SK-N-SH (cell line): ENCODE data around the gene DIAPH2. TPM values are rescaled to one million over a fixed set of nuclear protein-coding genes. Genes with fewer than 3 reads are reported as not detected.

Experiments
- CTCF ChIA-PET: fragments of 300-600, 350-600 bp; formaldehyde crosslinking; extraction: SDS; loops from one replicate; lab custom pipeline; 2021; lab: Yijun Ruan, JAX
- POLR2A ChIA-PET: fragments of 350-600 bp; sonication (Branson Sonifier 250); formaldehyde crosslinking; extraction: SDS; loops from one replicate; lab custom pipeline; 2020; ENCODE audit warnings: antibody characterized with exemption, inconsistent platforms; lab: Yijun Ruan, JAX
- DNase-seq: peaks from one replicate; pipeline ENCODE4 v3.0.0; 2012
- H2AFZ ChIP-seq: fragments of 200-600 bp; sonication (generic); 2 replicates; pipeline ENCODE4 v1.8.1; 2016; ENCODE audit warnings: antibody characterized with exemption, mild to moderate bottlenecking, low read depth
- H3F3A ChIP-seq: fragments of 200-600 bp; sonication (generic); replicated peaks from 2 replicates; pipeline ENCODE3; 2016; ENCODE audit warnings: antibody characterized with exemption, mild to moderate bottlenecking; ENCODE audit not compliant: insufficient read depth
- H3K27ac ChIP-seq, 2 experiments: fragments of 200-500 bp in 1 of 2; fragments of 200-600 bp in 1 of 2; sonication (Bioruptor generic) in 1 of 2; sonication (generic), shearing (Covaris generic) in 1 of 2; 2 replicates each; pipeline versions ENCODE4 v1.5.1 to v1.6.1; 2014 to 2016; ENCODE audit warnings: low read depth in 2 of 2, inconsistent platforms in 1 of 2, low read length in 1 of 2, mild to moderate bottlenecking in 1 of 2, mixed read lengths in 1 of 2
- H3K27me3 ChIP-seq: fragments of 200-600 bp; sonication (generic), shearing (Covaris generic); 2 replicates; pipeline ENCODE4 v1.6.1; 2016; ENCODE audit warnings: mixed run types; ENCODE audit not compliant: insufficient read depth
- H3K36me3 ChIP-seq, 2 experiments: fragments of 200-500 bp in 1 of 2; fragments of 200-600 bp in 1 of 2; sonication (Bioruptor generic) in 1 of 2; sonication (generic) in 1 of 2; replicated peaks in 1 of 2; 2 replicates each; pipeline versions ENCODE3 to v1.5.1; 2014 to 2016; ENCODE audit warnings: low read length in 1 of 2, mild to moderate bottlenecking in 1 of 2; ENCODE audit not compliant: insufficient read depth in 2 of 2, control insufficient read depth in 1 of 2
- H3K4me1 ChIP-seq, 2 experiments: fragments of 200-500 bp in 1 of 2; fragments of 200-600 bp in 1 of 2; sonication (Bioruptor generic) in 1 of 2; sonication (generic), shearing (Covaris generic) in 1 of 2; 2 replicates each; pipeline versions ENCODE4 v1.5.1 to v1.6.1; 2014 to 2016; ENCODE audit warnings: low read depth in 1 of 2, low read length in 1 of 2, mixed run types in 1 of 2; ENCODE audit not compliant: insufficient read depth in 2 of 2, control insufficient read depth in 1 of 2
- H3K4me2 ChIP-seq: fragments of 200-600 bp; sonication (generic), shearing (Covaris generic); 2 replicates; pipeline ENCODE4 v1.6.1; 2017; ENCODE audit warnings: mixed run types
- H3K4me3 ChIP-seq, 2 experiments: fragments of 200-500 bp in 1 of 2; fragments of 200-600 bp in 1 of 2; sonication (Bioruptor generic) in 1 of 2; sonication (generic), shearing (Covaris generic) in 1 of 2; 2 replicates each; pipeline versions ENCODE4 v1.5.1 to v1.8.1; 2014 to 2016; ENCODE audit warnings: low read depth in 2 of 2, inconsistent platforms in 1 of 2, low read length in 1 of 2, mild to moderate bottlenecking in 1 of 2, mixed read lengths in 1 of 2, moderate library complexity in 1 of 2
- H3K79me2 ChIP-seq: fragments of 200-600 bp; sonication (generic); 2 replicates; pipeline ENCODE4 v1.8.1; 2017; ENCODE audit warnings: mild to moderate bottlenecking; ENCODE audit not compliant: insufficient read depth
- H3K9ac ChIP-seq: fragments of 200-600 bp; sonication (generic); 2 replicates; pipeline ENCODE4 v1.6.1; 2017; ENCODE audit warnings: mixed run types
- H3K9me2 ChIP-seq: fragments of 200-600 bp; sonication (generic); 2 replicates; pipeline ENCODE4 v1.6.1; 2017; ENCODE audit warnings: mixed run types
- H3K9me3 ChIP-seq: fragments of 200-600 bp; sonication (generic); 2 replicates; pipeline ENCODE4 v1.6.1; 2017; ENCODE audit warnings: mixed run types, mild to moderate bottlenecking, moderate library complexity
- H4K20me1 ChIP-seq: fragments of 200-600 bp; sonication (generic); 2 replicates; pipeline ENCODE4 v1.6.1; 2017; ENCODE audit warnings: mild to moderate bottlenecking, mixed run types; ENCODE audit not compliant: insufficient read depth
- CHD2 ChIP-seq: fragments of 150-350 bp; IDR thresholded peaks from 2 replicates; pipeline ENCODE4 v1.6.1; 2018; ENCODE audit warnings: low read length; ENCODE audit not compliant: partially characterized antibody
- EP300 ChIP-seq, 2 experiments: IDR thresholded peaks; 2 replicates each; pipeline versions ENCODE4 v1.4.0 to v1.6.1; 2012; ENCODE audit warnings: borderline replicate concordance in 1 of 2, low read depth in 1 of 2, low read length in 1 of 2
- EZH2phosphoT487 ChIP-seq: fragments of 200-600 bp; sonication (generic); IDR thresholded peaks from 2 replicates; pipeline ENCODE4 v1.6.1; 2017; ENCODE audit warnings: low read depth, mixed run types, mild to moderate bottlenecking, antibody characterized with exemption, moderate library complexity, borderline replicate concordance
- FOXJ3 ChIP-seq: sonication (generic); formaldehyde crosslinking; IDR thresholded peaks from 2 replicates; pipeline ENCODE4 v1.5.1; 2020; ENCODE audit warnings: mild to moderate bottlenecking, missing genetic modification reagents
- GABPA ChIP-seq: IDR thresholded peaks from 2 replicates; pipeline ENCODE4 v1.4.0; 2012; ENCODE audit warnings: low read depth, mild to moderate bottlenecking
- JUND ChIP-seq: IDR thresholded peaks from 2 replicates; pipeline ENCODE4 v1.4.0; 2012
- MEF2A ChIP-seq: IDR thresholded peaks from 2 replicates; pipeline ENCODE4 v1.4.0; 2012; ENCODE audit warnings: low read depth, borderline replicate concordance
- MXI1 ChIP-seq: IDR thresholded peaks from 2 replicates; pipeline ENCODE4 v1.6.1; 2012; ENCODE audit warnings: mild to moderate bottlenecking, low read depth, low read length, improper control_type of control experiment
- NFIC ChIP-seq: IDR thresholded peaks from 2 replicates; pipeline ENCODE4 v1.4.0; 2012; ENCODE audit warnings: borderline replicate concordance
- NRF1 ChIP-seq: IDR thresholded peaks from 2 replicates; pipeline ENCODE4 v1.6.1; 2012; ENCODE audit warnings: low read depth, mild to moderate bottlenecking, low read length
- RCOR1 ChIP-seq: fragments of 150-350 bp; IDR thresholded peaks from 2 replicates; pipeline ENCODE4 v1.6.1; 2017; ENCODE audit warnings: antibody characterized with exemption, low read length
- RFX5 ChIP-seq: IDR thresholded peaks from 2 replicates; pipeline ENCODE4 v1.6.1; 2012; ENCODE audit warnings: mild to moderate bottlenecking, improper control_type of control experiment, low read length
- SIN3A ChIP-seq: IDR thresholded peaks from 2 replicates; pipeline ENCODE4 v1.6.1; 2012; ENCODE audit warnings: low read depth, mild to moderate bottlenecking, low read length, moderate library complexity, borderline replicate concordance
- TEAD4 ChIP-seq: IDR thresholded peaks from 2 replicates; pipeline ENCODE4 v1.4.0; 2012; ENCODE audit warnings: mild to moderate bottlenecking, borderline replicate concordance; ENCODE audit not compliant: insufficient read depth
- WGBS: methylation state at CpG from one replicate; pipeline ENCODE4 v1.1.6; 2017; ENCODE audit warnings: low lambda C conversion rate; 5-methylcytosine and 5-hydroxymethylcytosine counted together
- polyA plus RNA-seq, 3 experiments: library from polyadenylated mRNA; depleted of rRNA; stranded (reverse); fragments of >200 nt; gene quantifications; 2 replicates each; pipeline ENCODE4 v1.2.3, GENCODE V29; 2012
- TF ChIP-seq, protein P1 (sequence below): IDR thresholded peaks from 2 replicates; pipeline ENCODE4; 2012
- TF ChIP-seq, protein P2 (sequence below): IDR thresholded peaks from 2 replicates; pipeline ENCODE4 v1.4.0; 2012; ENCODE audit warnings: low read depth, borderline replicate concordance
- TF ChIP-seq, protein P3 (sequence below): fragments of 150-350 bp; IDR thresholded peaks from 2 replicates; pipeline ENCODE4 v1.6.1; 2016; ENCODE audit warnings: mild to moderate bottlenecking, low read depth, low read length
- TF ChIP-seq, protein P4 (sequence below): fragments of 200-600 bp; sonication (generic); IDR thresholded peaks from 2 replicates; pipeline ENCODE4 v1.6.1; 2017; ENCODE audit warnings: antibody characterized with exemption, mild to moderate bottlenecking, moderate library complexity

Gene DIAPH2
- polyA plus RNA-seq, 1 of the 3 experiments (the other 2 are of a cell fraction): 1.1 TPM

DNA sequence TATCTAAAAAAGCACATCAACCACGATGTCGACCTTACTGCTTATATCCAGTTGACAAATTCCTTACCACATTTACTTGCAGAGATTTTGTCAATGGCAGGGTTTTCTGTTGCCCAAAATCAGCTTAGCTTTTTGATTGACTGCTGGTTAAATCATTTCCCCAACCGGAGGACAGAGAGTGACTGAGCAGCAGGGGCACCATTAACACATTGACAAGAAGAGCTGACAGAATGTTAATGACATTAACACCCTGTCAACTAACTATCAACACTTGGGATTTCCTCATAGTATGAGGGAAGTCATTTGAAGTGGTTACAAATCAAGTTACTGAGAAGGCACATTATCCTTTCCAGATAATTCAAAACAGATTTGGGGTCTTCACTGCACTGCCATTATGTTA is 567.5 kb downstream of the DIAPH2 start:
- WGBS: 44% methylated on average over 3 of the region's 3 CpGs

DNA sequence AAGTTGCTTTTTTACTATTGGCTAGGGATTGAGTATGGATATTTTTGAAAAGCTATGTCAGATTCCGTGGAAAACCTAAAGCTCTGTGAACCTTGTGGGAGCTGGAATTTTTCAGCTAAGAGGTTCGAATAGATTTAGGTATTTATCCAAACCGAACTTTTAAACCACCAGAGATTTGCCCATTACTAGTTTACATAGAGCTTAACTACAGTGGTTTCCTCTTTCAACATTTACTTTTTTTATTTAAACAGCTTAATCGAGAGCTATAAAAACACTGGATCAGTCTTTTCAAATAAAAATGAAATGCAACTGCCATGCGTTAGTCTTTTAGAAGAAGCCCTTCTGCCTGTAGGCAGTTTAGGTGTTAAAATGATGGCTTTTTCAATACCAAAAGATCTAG is 576.0 kb downstream of the DIAPH2 start:
- WGBS: 47% methylated on average over 5 of the region's 5 CpGs
- Histone ChIP-seq H3K27me3 (no peaks in the 10 kb centered on the region), H3K36me3 (no peaks in the 10 kb centered on the region), H3K79me2 (no peaks in the 10 kb centered on the region), H3K9me2 (no peaks in the 10 kb centered on the region), H2AFZ (no peak overlapping the region), H3K4me3 (no peak overlapping the region), H4K20me1 (no peaks in the 10 kb centered on the region), H3K4me1 (no peaks in the 10 kb centered on the region), H3F3A (no peaks in the 10 kb centered on the region), H3K4me2 (no peak overlapping the region), H3K9me3 (no peaks in the 10 kb centered on the region), H3K9ac (no peak overlapping the region), H3K27ac (no peak overlapping the region)
- no peak for DNase-seq
- CTCF ChIA-PET: no interaction called here
- POLR2A ChIA-PET: no interaction called here
- TF ChIP-seq, protein P1, sequence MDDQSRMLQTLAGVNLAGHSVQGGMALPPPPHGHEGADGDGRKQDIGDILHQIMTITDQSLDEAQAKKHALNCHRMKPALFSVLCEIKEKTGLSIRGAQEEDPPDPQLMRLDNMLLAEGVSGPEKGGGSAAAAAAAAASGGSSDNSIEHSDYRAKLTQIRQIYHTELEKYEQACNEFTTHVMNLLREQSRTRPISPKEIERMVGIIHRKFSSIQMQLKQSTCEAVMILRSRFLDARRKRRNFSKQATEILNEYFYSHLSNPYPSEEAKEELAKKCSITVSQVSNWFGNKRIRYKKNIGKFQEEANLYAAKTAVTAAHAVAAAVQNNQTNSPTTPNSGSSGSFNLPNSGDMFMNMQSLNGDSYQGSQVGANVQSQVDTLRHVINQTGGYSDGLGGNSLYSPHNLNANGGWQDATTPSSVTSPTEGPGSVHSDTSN: no peak
- TF ChIP-seq MXI1 (no peak), RCOR1 (no peak), SIN3A (no peak)
- TF ChIP-seq, protein P2, sequence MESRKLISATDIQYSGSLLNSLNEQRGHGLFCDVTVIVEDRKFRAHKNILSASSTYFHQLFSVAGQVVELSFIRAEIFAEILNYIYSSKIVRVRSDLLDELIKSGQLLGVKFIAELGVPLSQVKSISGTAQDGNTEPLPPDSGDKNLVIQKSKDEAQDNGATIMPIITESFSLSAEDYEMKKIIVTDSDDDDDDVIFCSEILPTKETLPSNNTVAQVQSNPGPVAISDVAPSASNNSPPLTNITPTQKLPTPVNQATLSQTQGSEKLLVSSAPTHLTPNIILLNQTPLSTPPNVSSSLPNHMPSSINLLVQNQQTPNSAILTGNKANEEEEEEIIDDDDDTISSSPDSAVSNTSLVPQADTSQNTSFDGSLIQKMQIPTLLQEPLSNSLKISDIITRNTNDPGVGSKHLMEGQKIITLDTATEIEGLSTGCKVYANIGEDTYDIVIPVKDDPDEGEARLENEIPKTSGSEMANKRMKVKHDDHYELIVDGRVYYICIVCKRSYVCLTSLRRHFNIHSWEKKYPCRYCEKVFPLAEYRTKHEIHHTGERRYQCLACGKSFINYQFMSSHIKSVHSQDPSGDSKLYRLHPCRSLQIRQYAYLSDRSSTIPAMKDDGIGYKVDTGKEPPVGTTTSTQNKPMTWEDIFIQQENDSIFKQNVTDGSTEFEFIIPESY: no peak
- TF ChIP-seq, protein P3, sequence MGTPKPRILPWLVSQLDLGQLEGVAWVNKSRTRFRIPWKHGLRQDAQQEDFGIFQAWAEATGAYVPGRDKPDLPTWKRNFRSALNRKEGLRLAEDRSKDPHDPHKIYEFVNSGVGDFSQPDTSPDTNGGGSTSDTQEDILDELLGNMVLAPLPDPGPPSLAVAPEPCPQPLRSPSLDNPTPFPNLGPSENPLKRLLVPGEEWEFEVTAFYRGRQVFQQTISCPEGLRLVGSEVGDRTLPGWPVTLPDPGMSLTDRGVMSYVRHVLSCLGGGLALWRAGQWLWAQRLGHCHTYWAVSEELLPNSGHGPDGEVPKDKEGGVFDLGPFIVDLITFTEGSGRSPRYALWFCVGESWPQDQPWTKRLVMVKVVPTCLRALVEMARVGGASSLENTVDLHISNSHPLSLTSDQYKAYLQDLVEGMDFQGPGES: no peak

More for the DNA sequence above, 567.5 kb downstream of the DIAPH2 start:
- TF ChIP-seq FOXJ3 (CRISPR knock-in tag) (no peak), NFIC (no peak), TEAD4 (no peak), JUND (no peak), GABPA (no peak), CHD2 (no peak), MEF2A (no peak), EP300 (IDR thresholded peaks at IDR 0.05; ENCODE audit: borderline replicate concordance in 1 of 2, low read depth in 1 of 2, low read length in 1 of 2) (no peak), RFX5 (no peak), NRF1 (no peak), EZH2phosphoT487 (no peak)
- TF ChIP-seq, protein P1: no peak
- TF ChIP-seq, protein P2: no peak
- TF ChIP-seq, protein P4, sequence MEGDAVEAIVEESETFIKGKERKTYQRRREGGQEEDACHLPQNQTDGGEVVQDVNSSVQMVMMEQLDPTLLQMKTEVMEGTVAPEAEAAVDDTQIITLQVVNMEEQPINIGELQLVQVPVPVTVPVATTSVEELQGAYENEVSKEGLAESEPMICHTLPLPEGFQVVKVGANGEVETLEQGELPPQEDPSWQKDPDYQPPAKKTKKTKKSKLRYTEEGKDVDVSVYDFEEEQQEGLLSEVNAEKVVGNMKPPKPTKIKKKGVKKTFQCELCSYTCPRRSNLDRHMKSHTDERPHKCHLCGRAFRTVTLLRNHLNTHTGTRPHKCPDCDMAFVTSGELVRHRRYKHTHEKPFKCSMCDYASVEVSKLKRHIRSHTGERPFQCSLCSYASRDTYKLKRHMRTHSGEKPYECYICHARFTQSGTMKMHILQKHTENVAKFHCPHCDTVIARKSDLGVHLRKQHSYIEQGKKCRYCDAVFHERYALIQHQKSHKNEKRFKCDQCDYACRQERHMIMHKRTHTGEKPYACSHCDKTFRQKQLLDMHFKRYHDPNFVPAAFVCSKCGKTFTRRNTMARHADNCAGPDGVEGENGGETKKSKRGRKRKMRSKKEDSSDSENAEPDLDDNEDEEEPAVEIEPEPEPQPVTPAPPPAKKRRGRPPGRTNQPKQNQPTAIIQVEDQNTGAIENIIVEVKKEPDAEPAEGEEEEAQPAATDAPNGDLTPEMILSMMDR: no peak
- Histone ChIP-seq H3K4me2 (no peak overlapping the region), H3K36me3 (no peaks in the 10 kb centered on the region), H3K9ac (no peak overlapping the region), H3K4me1 (no peaks in the 10 kb centered on the region), H3F3A (no peaks in the 10 kb centered on the region), H3K4me3 (no peak overlapping the region), H3K9me3 (no peaks in the 10 kb centered on the region), H3K27ac (no peak overlapping the region), H2AFZ (no peak overlapping the region), H3K79me2 (no peaks in the 10 kb centered on the region), H3K9me2 (no peaks in the 10 kb centered on the region), H4K20me1 (no peaks in the 10 kb centered on the region), H3K27me3 (no peaks in the 10 kb centered on the region)
- DNase-seq: no peak
- ChIA-PET CTCF (no interaction called here), POLR2A (no interaction called here)
